Right atrium auricular region (tissue), 2 donors: ENCODE measurements around the gene PTPRN2. TPM values are rescaled to one million over a fixed set of nuclear protein-coding genes. Genes with fewer than 3 reads are reported as not detected.

Source experiments
- DNase-seq: peaks from one replicate; pipeline ENCODE4 v3.0.0-alpha.2; 2019; ENCODE audit warnings: low spot score
- H3K27ac ChIP-seq, 2 donors: fragments of 200-600 bp; sonication (generic); 1 replicate in 1 of 2; 2 replicates in 1 of 2; pipeline ENCODE4 v1.5.1; 2016 to 2019
- H3K27me3 ChIP-seq, 2 donors: fragments of 200-600 bp; sonication (generic); one replicate each; pipeline versions ENCODE4 v1.5.1 to v1.6.0; 2017 to 2019
- H3K36me3 ChIP-seq: fragments of 200-600 bp; sonication (generic); one replicate; pipeline ENCODE4 v1.5.1; 2016
- H3K4me1 ChIP-seq, 2 donors: fragments of 200-600 bp; sonication (generic); one replicate each; pipeline versions ENCODE4 v1.5.1 to v1.6.0; 2017 to 2019
- H3K4me3 ChIP-seq, 2 donors: fragments of 200-600 bp; sonication (generic); 1 replicate in 1 of 2; 2 replicates in 1 of 2; pipeline ENCODE4 v1.5.1; 2017 to 2019; ENCODE audit warnings: mild to moderate bottlenecking in 1 of 2, moderate library complexity in 1 of 2
- H3K9me3 ChIP-seq, 2 donors: fragments of 200-600 bp; sonication (generic); one replicate each; pipeline ENCODE4 v1.5.1; 2019
- total RNA-seq, 2 donors: library from RNA; depleted of rRNA; stranded (reverse); fragments of >200 nt; gene quantifications; one replicate each; pipeline ENCODE4 v1.1.0, GENCODE V29; 2016
- TF ChIP-seq, protein P1 (sequence below), 2 donors: fragments of 200-600 bp; sonication (generic); IDR thresholded peaks; one replicate each; pipeline ENCODE4 v1.5.1; 2019; ENCODE audit warnings: antibody characterized with exemption in 2 of 2

Gene PTPRN2
- total RNA-seq, 2 donors from 2014 or later, result 2.6 to 2.7 TPM

DNA sequence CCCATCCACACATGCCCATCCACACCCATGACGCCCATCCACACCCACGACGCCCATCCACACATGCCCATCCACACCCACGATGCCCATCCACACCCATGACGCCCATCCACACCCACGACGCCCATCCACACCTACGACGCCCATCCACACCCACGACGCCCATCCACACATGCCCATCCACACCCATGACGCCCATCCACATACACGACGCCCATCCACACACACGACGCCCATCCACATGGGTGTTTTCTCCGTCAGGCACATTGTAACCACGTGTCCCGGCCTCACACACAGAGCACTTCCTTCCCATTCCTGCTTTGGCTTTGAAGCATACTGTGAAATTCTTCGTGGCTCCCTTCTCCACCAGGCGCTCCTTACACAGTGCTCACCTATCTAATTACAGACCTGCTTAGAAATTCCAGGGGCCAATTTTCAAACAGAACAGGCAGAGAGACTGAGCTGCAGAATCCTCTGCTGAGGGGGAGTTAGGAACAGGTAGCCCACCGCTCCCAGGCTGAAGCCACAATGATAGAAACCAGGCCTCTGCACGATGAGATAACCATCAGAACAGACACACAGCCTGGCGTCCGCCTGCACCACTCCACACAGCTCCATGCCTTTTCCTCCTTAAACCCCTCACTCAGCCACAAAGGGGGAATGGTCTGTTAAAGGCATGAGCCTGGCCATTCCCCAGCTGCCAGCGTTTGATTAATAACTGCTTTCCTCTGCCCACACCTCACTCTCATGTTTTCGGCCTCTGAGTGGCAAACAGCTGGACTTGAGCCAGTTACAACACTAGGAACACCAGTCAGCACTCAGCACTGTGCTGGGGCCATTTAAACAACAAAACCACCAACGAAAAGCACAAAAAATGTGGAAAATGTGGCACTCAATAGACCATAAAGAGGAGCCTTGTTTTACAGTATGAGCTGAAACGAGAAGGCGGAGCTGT, 501.6 kb downstream of the PTPRN2 start:
- no peaks in the 10 kb centered on the region for H3K9me3 ChIP-seq
- no peak overlapping the region for H3K4me3 ChIP-seq
- no peaks in the 10 kb centered on the region for H3K27me3 ChIP-seq
- no peaks in the 10 kb centered on the region for H3K4me1 ChIP-seq
- DNase-seq, result no peak
- TF ChIP-seq, protein P1, sequence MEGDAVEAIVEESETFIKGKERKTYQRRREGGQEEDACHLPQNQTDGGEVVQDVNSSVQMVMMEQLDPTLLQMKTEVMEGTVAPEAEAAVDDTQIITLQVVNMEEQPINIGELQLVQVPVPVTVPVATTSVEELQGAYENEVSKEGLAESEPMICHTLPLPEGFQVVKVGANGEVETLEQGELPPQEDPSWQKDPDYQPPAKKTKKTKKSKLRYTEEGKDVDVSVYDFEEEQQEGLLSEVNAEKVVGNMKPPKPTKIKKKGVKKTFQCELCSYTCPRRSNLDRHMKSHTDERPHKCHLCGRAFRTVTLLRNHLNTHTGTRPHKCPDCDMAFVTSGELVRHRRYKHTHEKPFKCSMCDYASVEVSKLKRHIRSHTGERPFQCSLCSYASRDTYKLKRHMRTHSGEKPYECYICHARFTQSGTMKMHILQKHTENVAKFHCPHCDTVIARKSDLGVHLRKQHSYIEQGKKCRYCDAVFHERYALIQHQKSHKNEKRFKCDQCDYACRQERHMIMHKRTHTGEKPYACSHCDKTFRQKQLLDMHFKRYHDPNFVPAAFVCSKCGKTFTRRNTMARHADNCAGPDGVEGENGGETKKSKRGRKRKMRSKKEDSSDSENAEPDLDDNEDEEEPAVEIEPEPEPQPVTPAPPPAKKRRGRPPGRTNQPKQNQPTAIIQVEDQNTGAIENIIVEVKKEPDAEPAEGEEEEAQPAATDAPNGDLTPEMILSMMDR (IDR thresholded peaks at IDR 0.05), result no peak
- H3K36me3 ChIP-seq, result no peaks in the 10 kb centered on the region
- H3K27ac ChIP-seq, result no peak overlapping the region

DNA sequence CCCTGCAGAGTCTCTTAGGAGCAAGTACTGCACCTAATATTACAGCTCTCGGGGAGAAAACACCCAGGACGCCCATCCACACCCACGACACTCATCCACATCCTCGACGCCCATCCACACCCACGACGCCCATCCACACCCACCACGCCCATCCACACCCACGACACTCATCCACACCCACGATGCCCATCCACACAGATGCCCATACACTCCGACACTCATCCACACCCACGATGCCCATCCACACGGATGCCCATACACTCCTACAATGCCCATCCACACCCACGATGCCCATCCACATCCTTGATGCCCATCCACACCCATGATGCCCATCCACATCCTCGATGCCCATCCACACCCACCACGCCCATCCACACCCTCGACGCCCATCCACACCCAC, 503.1 kb downstream of the PTPRN2 start:
- no peak overlapping the region for H3K4me3 ChIP-seq
- H3K9me3 ChIP-seq, result no peaks in the 10 kb centered on the region
- no peaks in the 10 kb centered on the region for H3K36me3 ChIP-seq
- H3K4me1 ChIP-seq, result no peaks in the 10 kb centered on the region
- H3K27ac ChIP-seq, result no peak overlapping the region
- TF ChIP-seq, protein P1 (IDR thresholded peaks at IDR 0.05), result no peak
- H3K27me3 ChIP-seq, result no peaks in the 10 kb centered on the region
- DNase-seq, result no peak

DNA sequence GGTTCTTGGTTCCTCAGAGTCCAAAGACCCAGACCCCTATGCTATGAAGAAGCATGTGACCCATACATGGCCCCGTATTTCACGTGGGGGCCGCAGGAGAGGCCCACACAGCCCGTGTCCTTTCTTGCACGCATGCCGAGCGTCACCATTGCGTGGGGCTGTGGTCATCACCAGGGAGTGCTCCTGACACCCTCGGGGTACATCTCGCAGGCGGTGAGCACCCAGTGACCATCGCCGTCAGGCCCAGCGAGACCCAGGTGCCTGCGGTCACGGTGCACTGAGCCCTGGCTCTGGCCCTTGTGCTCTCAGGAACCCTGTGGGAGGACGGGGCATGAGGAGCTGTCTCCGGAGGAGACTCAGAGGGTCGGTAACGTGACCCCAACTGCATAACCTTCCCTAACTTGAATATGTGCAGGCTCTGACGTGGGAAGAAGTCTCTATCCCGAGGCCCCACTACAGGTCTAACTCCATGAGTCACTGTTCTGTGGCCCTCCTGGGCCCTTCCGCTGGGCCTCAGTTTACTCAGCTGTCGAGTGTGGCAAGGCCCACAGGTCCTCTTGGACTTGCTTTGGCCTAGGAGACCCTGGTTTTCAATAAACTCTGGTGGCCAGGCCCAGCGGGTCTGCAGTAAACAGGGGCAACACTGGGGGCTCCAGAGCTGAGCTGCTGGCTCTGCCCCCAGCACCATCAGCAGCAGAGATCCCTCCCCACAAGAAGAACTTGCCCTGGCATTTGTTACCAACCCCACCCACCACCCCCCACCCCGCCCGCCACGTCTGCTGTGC, 503.9 kb downstream of the PTPRN2 start:
- Histone ChIP-seq H3K4me1 (no peaks in the 10 kb centered on the region), H3K27ac (no peak overlapping the region), H3K36me3 (no peaks in the 10 kb centered on the region), H3K9me3 (no peaks in the 10 kb centered on the region), H3K4me3 (no peak overlapping the region), H3K27me3 (no peaks in the 10 kb centered on the region)
- DNase-seq, result no peak
- TF ChIP-seq, protein P1 (IDR thresholded peaks at IDR 0.05), result no peak

DNA sequence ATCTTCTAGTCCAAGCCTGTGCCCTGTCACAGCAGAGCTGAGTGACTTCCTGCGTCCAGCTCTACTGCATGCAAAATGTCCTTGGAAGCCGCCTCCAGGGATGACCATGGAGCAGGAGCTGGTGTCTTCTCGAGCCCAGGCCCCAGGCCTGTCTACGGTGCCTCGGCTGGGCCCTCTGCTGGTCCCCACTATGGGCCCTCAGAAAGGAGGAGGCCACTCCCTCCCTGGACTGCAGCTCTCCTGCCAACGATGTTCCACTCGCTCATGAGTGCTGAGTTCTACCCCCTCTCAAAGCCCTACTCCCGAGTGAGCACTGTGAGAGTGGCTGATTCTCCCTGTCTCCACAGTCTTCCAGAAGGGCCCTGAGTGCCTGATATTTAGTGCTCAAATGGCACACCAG, 504.9 kb downstream of the PTPRN2 start:
- H3K36me3 ChIP-seq, result no peaks in the 10 kb centered on the region
- no peaks in the 10 kb centered on the region for H3K9me3 ChIP-seq
- H3K4me3 ChIP-seq, result no peak overlapping the region
- H3K4me1 ChIP-seq, result no peaks in the 10 kb centered on the region
- H3K27me3 ChIP-seq, result no peaks in the 10 kb centered on the region
- TF ChIP-seq, protein P1 (IDR thresholded peaks at IDR 0.05), result no peak
- H3K27ac ChIP-seq, result no peak overlapping the region
- DNase-seq, result no peak

DNA sequence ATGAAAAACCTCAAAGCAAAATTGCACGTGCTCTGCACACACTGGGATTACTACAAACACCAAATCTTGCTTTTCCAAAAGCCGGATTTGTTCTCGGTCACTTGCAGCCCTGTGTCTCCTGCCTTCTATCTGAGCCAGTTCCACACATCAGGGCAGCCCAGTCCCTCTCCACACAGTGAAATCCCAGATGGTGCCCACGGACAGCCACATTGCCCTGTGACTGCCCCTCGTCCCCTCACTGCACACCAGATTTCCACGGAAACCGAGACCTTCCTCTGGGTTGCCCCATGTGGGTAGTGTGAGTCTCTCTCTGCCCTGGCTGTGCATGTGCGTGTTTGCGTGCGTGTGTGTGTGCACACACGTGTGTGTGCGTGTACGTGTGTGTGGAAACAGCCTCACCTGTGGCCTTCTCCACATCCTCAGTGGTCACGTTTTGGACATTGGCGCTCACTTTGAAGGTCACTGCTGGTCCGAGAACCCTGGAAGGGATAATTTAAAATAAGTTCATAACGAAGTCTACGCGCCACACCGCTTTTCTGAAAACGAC, 506.7 kb downstream of the PTPRN2 start:
- Histone ChIP-seq H3K4me1 (no peaks in the 10 kb centered on the region), H3K27ac (no peak overlapping the region), H3K9me3 (no peaks in the 10 kb centered on the region), H3K4me3 (no peak overlapping the region), H3K27me3 (no peaks in the 10 kb centered on the region), H3K36me3 (no peaks in the 10 kb centered on the region)
- no peak for DNase-seq
- TF ChIP-seq, protein P1 (IDR thresholded peaks at IDR 0.05), result no peak
